Measurements from ENCODE around the gene UGT1A10. TPM values are rescaled to one million over a fixed set of nuclear protein-coding genes. Genes with fewer than 3 reads are reported as not detected.

Gene UGT1A10
- total RNA-seq, 1 experiment from 2014 or later: not detected

- in situ Hi-C loops (cut with HindIII; ENCODE audit: low sequenced_read_pairs): no loop called here
- DNase-seq (ENCODE audit: low spot score): no peak
Measured at GRCh38 chr2:233796254-233796653, 160.0 kb downstream of the UGT1A10 start.

GRCh38 chr2:233798335-233799086 lies 162.3 kb downstream of the UGT1A10 start:
- in situ Hi-C loops (cut with HindIII; ENCODE audit: low sequenced_read_pairs): no loop called here
- DNase-seq (ENCODE audit: low spot score): no peak

- in situ Hi-C loops (cut with HindIII; ENCODE audit: low sequenced_read_pairs): no loop called here
Measured at GRCh38 chr2:233799087-233799665, 162.9 kb downstream of the UGT1A10 start.

GRCh38 chr2:233799716-233800115 lies 163.5 kb downstream of the UGT1A10 start:
- in situ Hi-C loops (cut with HindIII; ENCODE audit: low sequenced_read_pairs): no loop called here

More at GRCh38 chr2:233799087-233799665, 162.9 kb downstream of the UGT1A10 start:
- peak; percentile 7 for DNase-seq (ENCODE audit: low spot score)

GRCh38 chr2:233800208-233800607 lies 164.0 kb downstream of the UGT1A10 start:
- in situ Hi-C loops (cut with HindIII; ENCODE audit: low sequenced_read_pairs): no loop called here
- no peak for DNase-seq (ENCODE audit: low spot score)

More at GRCh38 chr2:233799716-233800115, 163.5 kb downstream of the UGT1A10 start:
- DNase-seq (ENCODE audit: low spot score): no peak

GRCh38 chr2:233801357-233802131 lies 165.3 kb downstream of the UGT1A10 start:
- in situ Hi-C loops (cut with HindIII; ENCODE audit: low sequenced_read_pairs): no loop called here
- no peak for DNase-seq (ENCODE audit: low spot score)

GRCh38 chr2:233802132-233802815 lies 166.0 kb downstream of the UGT1A10 start:
- in situ Hi-C loops (cut with HindIII; ENCODE audit: low sequenced_read_pairs): no loop called here
- no peak for DNase-seq (ENCODE audit: low spot score)

GRCh38 chr2:233803292-233803911 lies 167.2 kb downstream of the UGT1A10 start:
- DNase-seq (ENCODE audit: low spot score): no peak
- in situ Hi-C loops (cut with HindIII; ENCODE audit: low sequenced_read_pairs): no loop called here

- in situ Hi-C loops (cut with HindIII; ENCODE audit: low sequenced_read_pairs): no loop called here
- no peak for DNase-seq (ENCODE audit: low spot score)
Measured at GRCh38 chr2:233803994-233804393, 167.7 kb downstream of the UGT1A10 start.

GRCh38 chr2:233807215-233807865 lies 171.1 kb downstream of the UGT1A10 start:
- DNase-seq (ENCODE audit: low spot score): no peak
- in situ Hi-C loops (cut with HindIII; ENCODE audit: low sequenced_read_pairs): no loop called here

- in situ Hi-C loops (cut with HindIII; ENCODE audit: low sequenced_read_pairs): no loop called here
- no peak for DNase-seq (ENCODE audit: low spot score)
Measured at GRCh38 chr2:233807966-233808935, 172.0 kb downstream of the UGT1A10 start.

- in situ Hi-C loops (cut with HindIII; ENCODE audit: low sequenced_read_pairs): no loop called here
- no peak for DNase-seq (ENCODE audit: low spot score)
Measured at GRCh38 chr2:233810385-233810784, 174.1 kb downstream of the UGT1A10 start.

GRCh38 chr2:233811087-233811486 lies 174.8 kb downstream of the UGT1A10 start:
- DNase-seq (ENCODE audit: low spot score): no peak
- in situ Hi-C loops (cut with HindIII; ENCODE audit: low sequenced_read_pairs): no loop called here

GRCh38 chr2:233811732-233812131 lies 175.5 kb downstream of the UGT1A10 start:
- no peak for DNase-seq (ENCODE audit: low spot score)
- in situ Hi-C loops (cut with HindIII; ENCODE audit: low sequenced_read_pairs): no loop called here

GRCh38 chr2:233813236-233814055 lies 177.2 kb downstream of the UGT1A10 start:
- in situ Hi-C loops (cut with HindIII; ENCODE audit: low sequenced_read_pairs): no loop called here
- DNase-seq (ENCODE audit: low spot score): no peak

GRCh38 chr2:233814056-233814835 lies 178.0 kb downstream of the UGT1A10 start:
- in situ Hi-C loops (cut with HindIII; ENCODE audit: low sequenced_read_pairs): no loop called here
- no peak for DNase-seq (ENCODE audit: low spot score)
